Activated CD8-positive, alpha-beta memory T cell treated with anti-CD3 and anti-CD28 coated beads for 1 hour (primary cell): ENCODE results near the gene PAQR5.
"Not testable (repeated sequence)": the region's sequence is repeated elsewhere in the genome, so short reads cannot be mapped to it uniquely, and the experiment has no call there.

Experiments used
- DNase-seq, 2 donors: peaks; one replicate each; pipeline ENCODE4 v3.0.0-alpha.2; 2020; ENCODE audit warnings: low read depth in 1 of 2; ENCODE audit errors: extremely low read depth in 1 of 2

The PAQR5 gene

GRCh38 chr15:69415381-69415780 lies 116.7 kb downstream of the PAQR5 start:
- no peak for DNase-seq

DNA sequence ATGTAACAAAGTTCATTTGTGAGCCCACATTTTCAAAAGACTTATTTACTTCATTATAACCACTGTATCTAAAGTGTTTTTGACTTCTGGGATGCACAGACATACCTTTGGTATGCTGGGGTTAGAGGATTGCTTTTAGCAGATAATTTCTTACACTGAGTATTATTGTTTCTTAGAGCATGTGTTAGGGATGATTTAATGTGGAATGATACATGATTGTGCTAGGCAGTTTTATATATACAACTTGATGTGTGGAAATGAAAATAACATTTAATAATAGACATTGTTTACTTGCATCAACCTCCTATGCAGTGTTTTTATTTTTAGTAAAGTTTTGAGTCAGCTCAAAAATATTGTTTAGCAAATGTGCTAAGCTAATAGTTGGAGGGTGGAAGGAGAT lies 118.9 kb downstream of the PAQR5 start:
- DNase-seq: no peak

- DNase-seq: no peak
Measured at GRCh38 chr15:69421498-69421897, 122.8 kb downstream of the PAQR5 start.

DNA sequence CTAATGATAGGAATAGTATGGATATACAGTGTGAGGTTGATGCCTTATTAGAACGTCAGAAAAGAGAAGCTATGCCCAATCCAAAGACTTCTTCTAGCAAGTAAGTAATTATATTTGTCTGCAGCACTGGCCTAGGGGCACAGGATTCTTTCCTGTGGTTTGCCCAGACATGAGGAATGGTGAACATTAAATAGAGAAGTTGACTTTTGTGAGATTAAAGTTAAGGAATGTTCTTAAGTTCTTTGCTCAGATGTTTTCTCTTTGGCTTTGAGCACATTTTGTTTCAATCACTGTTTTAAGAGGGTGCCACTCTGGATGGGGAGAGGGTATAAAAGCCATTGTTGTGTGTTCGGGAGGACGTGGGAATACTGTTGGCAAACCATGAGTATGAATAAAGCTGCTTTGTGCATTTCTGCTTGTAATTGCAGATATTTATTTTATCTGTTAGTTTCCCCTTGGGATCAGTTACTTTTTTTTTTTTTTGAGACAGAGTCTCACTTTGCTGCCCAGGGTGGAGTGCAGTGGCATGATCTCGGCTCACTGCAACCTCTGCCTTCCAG lies 123.7 kb downstream of the PAQR5 start:
- DNase-seq: no peak

DNA sequence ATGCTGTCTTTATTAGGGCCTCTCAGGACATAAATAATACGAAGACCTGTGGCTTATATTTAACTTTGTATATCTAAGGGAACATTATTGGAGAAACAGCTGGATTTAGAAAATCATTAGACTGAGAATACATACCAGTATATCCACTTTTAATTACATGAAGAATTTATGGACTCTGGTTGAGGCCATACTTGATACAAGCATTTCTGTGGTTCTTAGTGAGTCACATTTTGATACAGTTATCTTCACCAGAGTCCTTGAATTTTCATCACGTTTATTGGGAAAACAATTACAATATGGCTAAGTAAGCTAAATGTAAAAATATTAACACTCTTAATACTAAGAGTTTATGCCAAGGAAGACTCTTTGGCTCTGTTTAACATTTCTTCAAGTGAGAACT lies 125.3 kb downstream of the PAQR5 start:
- no peak for DNase-seq

DNA sequence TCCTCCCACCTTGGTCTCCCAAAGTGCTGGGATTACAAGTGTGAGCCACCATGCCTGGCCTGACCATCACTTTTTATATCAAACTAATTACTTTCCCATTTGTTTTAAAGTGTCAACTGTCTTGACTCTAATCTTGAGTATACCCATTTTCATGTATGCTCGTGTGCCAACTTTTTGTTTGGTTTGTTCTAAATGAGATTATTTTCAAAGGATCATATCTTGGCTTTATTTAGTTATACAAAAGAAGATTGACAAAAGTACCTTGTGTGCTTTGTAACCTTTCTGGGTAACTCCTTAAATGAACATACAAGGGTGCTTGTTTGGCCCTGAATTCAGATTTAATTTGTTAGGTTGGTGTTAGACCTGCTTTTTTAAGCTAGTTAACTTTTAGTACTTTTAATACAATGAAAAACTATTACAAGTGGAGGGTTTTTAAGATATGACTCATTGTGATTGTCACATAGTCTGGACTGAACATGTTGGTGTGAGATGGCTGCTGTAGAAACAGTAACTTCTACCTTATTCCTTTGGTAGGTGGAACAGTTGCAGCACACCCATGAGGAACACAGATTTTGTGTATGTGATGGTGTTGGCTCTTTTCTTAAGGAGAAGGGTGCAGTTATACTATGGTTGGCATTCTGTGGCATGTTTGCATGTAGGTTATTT lies 126.2 kb downstream of the PAQR5 start:
- no peak for DNase-seq

DNA sequence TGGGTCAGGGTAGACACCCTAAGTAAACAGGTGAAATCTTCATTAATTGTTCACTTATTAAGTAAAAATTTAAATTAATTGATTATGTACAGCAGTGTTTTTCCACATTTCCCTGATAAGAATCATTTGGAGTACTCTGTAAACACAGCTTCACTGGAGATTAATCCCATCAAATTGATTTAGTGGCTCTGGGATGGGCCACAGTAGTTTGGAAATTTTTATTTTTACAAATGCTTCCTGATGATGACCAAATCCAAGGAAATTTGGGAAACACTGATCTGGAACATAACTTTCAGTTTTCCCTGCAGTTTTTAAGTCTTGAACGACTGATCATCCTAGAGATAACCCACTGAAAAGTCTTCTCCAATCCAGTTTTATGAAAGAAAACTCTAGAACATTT lies 135.1 kb downstream of the PAQR5 start:
- no peak for DNase-seq

DNA sequence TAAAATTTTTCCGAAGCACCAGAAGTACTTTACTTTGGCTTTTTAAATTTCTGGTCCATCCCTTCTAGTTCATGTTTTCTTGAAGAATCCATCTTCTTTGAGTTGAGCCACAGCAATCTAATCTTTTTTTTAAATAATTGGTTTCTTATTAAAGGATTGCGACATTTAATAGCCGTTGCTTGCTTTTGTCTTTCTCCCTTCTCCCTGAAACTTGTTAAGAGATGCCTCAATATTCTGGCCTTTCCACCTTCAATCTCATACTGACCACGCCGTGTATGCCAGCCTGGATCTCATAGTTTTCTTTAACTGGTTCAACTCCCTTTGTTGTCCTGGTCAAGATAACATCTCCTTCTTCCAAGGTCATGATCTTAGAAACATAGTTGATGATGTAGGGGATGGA lies 135.5 kb downstream of the PAQR5 start:
- DNase-seq: no peak

GRCh38 chr15:69434679-69435078 lies 136.0 kb downstream of the PAQR5 start:
- DNase-seq: no peak

DNA sequence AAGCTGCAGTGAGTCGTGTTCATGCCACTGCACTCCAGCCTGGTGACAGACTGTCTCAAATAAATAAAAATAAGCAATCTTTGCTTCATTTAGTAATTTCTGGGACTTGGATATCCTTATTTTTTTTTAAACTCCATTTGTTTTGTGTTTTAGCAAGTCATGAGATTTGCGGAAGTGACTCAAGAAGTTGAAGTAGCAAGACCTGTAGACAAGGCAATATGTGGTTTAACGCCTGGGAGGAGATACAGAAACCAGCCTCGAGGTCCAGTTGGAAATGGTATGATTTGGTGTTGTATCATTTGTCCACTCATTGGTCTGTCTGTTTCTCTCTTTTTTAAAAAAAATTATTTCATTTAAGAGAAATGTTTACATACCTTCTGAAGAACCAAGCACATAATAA lies 137.3 kb downstream of the PAQR5 start:
- DNase-seq: no peak

- DNase-seq: no peak
Measured at GRCh38 chr15:69436951-69437350, 138.2 kb downstream of the PAQR5 start.

GRCh38 chr15:69439623-69440022 lies 140.9 kb downstream of the PAQR5 start:
- no peak for DNase-seq

DNA sequence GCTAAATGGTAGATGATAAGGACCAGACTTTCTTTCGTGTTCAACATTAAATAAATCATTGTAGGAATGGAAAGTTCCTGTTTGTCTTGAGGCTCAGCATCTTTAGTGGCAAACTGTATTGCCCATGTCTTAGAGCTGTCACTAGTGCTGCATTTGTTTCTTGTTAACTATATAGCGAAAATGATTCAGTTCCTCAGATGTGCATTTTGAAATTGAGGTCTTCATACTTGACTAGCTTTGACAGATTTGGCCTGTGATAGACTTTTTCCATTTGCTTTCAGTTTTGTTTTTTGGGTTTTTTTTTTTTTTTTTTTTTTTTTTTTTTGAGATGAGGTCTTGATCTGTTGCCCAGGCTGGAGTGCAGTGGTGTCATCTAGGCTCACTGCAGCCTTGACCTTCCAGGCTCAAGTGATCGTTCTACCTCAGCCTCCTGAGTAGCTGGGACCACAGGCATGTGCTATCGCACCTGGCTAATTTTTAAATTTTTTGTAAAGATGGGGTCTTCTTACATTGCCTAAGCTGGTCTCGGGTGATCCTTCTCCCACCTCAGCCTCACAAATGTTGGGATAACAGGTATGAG lies 144.4 kb downstream of the PAQR5 start:
- DNase-seq: no peak

DNA sequence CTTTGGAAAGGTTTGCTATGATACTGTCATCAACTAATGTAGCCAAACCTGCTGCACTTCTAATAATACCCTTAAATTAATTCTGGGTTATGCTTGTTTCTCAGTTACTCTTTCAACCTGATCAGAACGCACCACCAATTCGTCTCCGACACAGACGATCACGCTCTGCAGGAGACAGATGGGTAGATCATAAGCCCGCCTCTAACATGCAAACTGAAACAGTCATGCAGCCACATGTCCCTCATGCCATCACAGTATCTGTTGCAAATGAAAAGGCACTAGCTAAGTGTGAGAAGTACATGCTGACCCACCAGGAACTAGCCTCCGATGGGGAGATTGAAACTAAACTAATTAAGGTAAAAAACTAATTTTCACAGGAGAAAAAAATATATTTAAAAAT lies 146.0 kb downstream of the PAQR5 start:
- no peak for DNase-seq

DNA sequence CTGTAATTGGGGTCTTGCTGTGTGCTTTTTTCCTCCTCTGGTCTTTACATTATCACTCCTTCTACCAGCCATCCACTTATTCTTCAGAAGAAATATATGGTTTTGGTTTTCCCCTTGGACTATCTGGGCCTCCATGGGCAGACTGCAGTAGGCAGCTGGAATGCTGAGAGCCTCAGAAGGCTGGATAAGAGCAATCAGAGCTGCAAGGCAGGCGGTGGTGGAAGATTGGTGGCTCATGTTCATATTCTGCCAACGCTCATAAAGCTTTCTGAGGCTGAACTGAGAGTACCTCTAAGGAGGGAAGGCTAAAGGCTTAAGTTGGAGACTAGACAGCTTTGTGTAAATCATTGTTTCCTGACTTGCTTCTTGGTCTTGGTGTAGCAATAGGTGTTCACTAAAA lies 148.2 kb downstream of the PAQR5 start:
- no peak for DNase-seq

DNA sequence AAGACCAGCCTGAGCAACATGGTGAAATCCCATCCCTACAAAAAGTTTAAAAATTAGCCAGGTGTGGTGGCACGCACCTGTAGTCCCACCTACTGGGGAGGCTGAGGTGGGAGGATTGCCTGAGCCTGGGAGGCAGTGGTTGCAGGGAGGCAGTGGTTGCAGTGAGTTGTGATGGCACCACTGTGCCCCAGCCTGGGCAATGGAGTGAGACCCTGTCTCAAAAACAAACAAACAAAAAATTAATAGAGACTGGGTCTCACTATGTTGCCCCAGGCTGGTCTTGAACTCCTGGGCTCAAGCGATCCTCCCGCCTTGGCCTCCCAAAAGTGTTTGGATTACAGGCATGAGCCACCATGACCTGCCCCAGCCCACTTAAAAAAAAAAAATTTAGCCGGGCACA lies 151.5 kb downstream of the PAQR5 start:
- DNase-seq: not testable (repeated sequence)

DNA sequence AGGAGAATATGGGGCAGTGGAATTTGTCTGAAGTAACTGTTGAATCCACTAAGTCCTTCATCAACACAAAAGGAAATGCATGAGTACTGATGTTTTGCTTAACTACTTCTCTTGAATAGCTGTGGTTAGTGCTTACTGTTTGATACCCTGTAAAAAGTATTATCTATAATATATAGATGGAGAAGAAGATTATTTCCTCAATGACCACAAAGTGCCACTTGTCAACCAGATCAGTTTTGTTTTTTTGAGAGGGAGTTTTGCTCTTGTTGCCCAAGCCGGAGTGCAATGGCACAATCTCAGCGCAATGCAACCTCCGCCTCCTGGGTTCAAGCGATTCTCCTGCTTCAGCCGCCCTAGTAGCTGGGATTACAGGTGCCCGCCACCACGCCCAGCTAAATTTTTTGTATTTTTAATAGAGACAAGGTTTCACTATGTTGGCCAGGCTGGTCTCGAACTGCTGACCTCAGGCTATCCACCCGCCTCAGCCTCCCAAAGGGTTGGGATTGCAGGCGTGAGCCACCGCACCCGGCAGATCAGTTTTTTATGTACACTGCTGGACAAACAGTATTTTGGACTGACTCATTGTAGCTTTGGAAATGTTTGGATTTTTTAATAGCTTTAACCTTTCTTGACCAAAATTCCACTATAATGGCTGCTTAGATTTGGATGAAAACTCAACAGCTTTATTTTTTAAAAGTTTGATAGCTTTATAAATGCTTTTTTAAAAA lies 152.4 kb downstream of the PAQR5 start:
- no peak for DNase-seq

- DNase-seq: no peak
Measured at GRCh38 chr15:69451951-69452691, 153.4 kb downstream of the PAQR5 start.

DNA sequence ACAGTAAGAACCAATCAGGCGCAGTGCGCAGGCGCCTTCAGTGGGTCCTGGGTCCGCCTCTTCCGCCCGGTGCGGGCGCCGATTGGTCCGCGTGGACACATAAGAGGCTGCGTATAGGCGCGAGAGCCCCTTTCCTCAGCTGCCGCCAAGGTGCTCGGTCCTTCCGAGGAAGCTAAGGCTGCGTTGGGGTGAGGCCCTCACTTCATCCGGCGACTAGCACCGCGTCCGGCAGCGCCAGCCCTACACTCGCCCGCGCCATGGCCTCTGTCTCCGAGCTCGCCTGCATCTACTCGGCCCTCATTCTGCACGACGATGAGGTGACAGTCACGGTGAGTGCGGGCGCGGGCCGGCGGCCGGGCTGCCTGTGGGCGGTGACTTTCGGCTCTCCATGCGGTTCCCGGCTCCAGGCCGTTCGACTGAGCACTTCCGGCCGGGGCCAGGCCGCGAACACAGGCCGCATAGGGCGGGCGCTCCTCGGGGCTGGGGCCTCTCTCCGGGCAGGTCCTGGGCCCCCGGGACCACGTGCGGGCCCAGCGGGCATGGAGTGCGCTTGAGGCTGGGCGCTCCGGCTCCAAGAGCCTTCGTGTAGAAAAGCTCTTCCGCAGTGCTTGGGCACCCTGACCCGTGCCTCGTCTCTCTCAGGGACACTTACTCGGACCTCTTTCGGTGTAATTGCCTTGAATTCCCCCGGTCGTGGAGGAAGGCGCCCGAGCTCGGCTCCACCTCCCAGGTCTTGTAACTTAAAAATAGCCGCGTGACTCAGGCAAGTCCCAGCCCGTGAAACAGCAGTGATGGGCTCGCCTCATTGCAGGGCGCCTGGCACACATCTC lies 154.2 kb downstream of the PAQR5 start, which contains the start of gene RPLP1:
Gene RPLP1 (plus strand): TSS at position 127 of the 830 bp plus-strand sequence. CDS start 131 bp downstream, at position 258.
- peak; percentile 91 to 95 for DNase-seq

- no peak for DNase-seq
Measured at GRCh38 chr15:69454953-69455352, 156.2 kb downstream of the PAQR5 start.
